Erythroblast (primary cell): ENCODE results near the gene CALML4.
A peak's percentile ranks its signal among the peaks of the same experiment; 100 is the strongest.
"Not testable (repeated sequence)": the region's sequence is repeated elsewhere in the genome, so short reads cannot be mapped to it uniquely, and the experiment has no call there.

Experiments
- DNase-seq, 2 experiments: peaks; one replicate each; lab custom pipeline; 2025; lab: John Stamatoyannopoulos, UW
- GATA1 ChIP-seq: IDR thresholded peaks from 2 replicates; pipeline ENCODE4 v1.6.1; 2011; ENCODE audit warnings: low read depth, mild to moderate bottlenecking, control low read depth, low read length, moderate library complexity
- POLR2A ChIP-seq: IDR thresholded peaks from 2 replicates; pipeline ENCODE4 v1.6.1; 2011; ENCODE audit warnings: mild to moderate bottlenecking, low read length

CALML4 gene

GRCh38 chr15:68204776-68205557 lies at the start of gene CALML4:
Gene CALML4, minus strand, starts transcription at chr15:68205332. Its CDS starts 85 bp downstream, at chr15:68205247.
- DNase-seq, result no peak
- TF ChIP-seq GATA1 (no peak), POLR2A (no peak)

DNA sequence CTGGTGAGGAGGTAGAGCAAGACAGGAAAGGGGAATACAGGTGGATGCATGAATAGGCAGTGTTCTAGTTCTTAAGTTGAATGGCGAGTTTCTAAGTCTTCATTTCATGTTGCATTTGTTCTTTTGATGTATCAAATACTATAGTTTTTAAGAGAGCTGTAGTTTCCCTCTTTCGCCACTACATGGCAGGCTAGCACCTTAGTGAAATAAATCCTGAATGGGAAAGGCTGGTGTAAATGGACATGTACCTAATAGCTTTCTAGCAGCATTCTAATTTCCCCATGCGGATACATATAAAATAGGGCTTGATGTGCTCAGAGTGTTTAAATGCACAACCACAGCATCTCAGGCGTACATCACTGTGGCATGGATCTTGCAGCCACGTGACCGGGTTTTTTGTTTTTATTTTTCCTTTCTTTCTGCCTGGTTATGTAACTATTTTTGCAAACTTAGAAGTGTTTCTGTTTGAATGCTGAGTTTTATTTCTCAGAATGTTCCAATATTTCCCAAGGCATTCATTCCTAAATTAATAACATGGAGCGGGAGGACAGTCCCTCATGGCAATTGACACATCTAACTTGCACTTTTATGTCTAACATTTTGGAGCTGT lies 47.9 kb upstream of the CALML4 start:
- no peak for TF ChIP-seq POLR2A
- no peak for TF ChIP-seq GATA1
- peak; percentile 73 to 75 for DNase-seq

DNA sequence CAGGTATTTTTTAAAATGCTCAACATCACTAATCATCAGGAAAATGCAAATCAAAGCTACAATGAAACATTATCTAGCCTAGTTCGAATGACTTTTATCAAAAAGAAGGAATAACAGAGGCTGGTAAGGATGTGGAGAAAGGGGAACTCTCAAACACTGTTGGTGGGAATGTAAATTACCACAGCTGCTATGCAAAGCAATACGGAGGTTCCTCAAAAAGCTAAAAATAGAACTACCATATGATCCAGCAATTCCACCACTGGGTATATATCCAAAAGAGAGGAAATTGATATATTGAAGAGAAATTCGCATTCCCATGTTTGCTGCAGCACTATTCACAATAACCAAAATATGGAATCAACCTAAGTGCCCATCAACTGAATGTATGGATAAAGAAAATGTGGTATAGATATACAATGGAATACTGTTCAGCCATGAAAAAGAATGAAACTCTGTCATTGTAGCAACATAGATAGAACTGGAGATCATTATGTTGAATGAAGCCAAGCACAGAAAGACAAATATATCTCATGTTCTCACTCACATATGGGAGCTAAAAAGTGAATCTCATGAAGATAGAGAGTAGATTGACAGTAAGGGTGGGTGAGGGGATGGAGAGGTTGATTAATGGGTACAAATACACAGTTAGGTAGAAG lies 44.1 kb upstream of the CALML4 start:
- TF ChIP-seq POLR2A (no peak), GATA1 (no peak)
- no peak for DNase-seq

DNA sequence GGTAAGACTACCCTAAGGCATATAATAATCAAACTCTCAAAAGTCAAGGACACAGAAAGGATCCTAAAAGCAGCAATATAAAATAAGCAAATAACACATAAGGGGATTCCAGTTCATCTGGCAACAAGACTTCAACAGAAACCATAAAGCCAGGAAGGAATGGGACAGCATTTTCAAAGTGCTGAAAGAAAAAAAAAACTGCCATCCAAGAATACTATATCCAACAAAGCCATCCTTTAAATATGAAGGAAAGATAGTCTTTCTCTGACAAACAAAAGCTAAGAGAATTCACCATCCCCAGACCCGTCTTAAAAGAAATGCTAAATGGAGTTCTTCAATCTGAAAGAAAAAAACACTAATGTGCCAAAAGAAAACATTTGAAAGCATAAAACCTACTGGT lies 39.1 kb upstream of the CALML4 start:
- DNase-seq, result no peak
- no peak for TF ChIP-seq POLR2A
- TF ChIP-seq GATA1, result no peak

DNA sequence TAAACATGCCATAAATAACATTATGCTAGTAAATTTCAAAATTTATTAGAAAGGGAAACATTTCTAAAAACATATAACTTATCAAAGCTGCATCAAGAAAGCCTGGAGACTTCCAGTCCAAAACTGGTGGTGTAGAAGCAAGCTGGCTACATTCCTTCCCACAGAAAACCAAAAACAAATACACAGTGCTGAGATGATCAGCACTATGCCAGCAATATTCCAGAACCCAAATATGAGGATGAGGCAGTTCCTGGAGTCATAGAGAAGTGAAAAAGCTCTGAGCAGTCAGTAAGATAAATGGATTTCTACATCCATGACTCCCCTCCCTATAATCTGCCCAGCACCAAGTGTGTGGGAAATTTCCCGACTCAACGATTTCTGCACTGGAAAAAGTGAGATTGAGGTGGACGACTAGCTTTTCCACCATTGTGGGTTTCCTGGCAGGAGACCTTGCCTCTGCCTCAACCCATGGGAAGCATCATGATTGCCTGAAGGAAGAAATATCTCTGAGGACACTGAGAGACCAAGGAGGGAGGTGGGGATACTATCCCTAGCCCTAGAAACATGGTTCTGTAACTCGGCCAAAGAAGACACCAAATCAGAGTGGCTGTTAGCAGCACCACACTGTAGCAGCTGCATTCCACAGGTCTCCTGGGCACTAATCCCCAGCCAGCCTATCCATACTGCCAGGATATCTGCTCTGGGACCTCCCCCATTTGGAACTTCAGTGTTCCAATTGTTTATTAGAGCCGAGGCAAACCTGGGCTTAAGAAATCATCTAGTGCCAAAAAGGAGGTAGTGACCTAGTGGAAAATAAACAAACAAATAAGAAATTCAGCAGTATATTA lies 36.2 kb upstream of the CALML4 start:
- DNase-seq, result no peak
- no peak for TF ChIP-seq POLR2A
- TF ChIP-seq GATA1, result no peak

- TF ChIP-seq POLR2A, result no peak
- no peak for TF ChIP-seq GATA1
- no peak for DNase-seq
Measured at GRCh38 chr15:68239025-68239424, 33.9 kb upstream of the CALML4 start.

DNA sequence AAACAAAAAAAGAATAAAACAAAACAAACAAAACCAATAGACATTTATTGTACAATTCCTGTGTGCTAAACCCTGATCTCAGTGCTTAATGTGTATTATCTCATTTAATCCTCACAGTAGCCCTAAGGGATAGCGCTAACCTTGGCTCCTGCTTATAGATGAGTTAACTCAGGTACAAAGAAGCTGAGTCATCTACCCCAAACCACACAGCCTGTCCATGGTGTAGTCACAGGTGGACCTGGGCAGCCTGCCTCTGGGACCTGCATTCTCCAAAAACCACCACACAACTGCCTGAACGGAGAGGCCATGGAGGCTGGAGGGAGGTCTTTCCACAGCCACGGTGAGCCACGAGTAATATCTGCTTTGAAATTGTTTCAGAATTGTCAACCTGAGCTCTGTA lies 29.9 kb upstream of the CALML4 start:
- no peak for TF ChIP-seq POLR2A
- TF ChIP-seq GATA1, result no peak
- DNase-seq, result no peak

DNA sequence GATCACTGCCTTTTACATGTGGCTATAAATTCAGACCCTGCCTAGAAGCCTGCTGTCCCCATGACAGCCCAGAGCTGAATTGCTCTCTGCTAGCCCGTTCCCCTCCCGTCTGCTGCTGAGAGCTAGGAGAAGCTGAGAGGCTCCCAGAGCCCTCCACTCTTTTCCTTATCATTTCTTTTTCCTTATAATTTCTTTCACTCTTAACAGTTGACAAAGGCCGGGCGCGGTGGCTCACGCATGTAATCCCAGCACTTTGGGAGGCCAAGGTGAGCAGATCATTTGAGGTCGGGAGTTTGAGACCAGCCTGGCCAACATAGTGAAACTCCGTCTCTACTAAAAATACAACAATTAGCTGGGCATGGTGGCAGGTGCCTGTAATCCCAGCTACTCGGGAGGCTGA lies 29.4 kb upstream of the CALML4 start:
- DNase-seq, result not testable (repeated sequence)

DNA sequence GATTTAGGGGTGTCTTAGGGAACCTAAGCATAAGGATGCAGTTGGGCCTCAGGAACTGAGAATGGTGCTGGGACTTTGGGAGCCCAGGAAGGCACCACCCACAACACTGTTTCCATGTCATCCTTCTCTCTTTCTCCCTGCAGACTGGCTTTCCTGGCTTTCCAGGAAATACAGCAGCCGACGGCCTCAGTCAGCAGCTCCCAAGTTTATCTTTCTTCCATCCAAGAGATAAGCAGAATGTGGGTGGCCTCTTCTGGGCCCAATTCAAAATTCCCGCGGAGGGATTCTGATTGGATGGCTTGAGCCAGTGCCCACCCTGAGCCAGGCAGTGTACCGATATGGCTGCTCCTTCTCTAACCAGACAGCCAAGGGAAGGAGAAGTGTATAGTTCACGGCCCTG lies 28.9 kb upstream of the CALML4 start:
- DNase-seq, result peak in 1 of 2 experiments; percentile 17
- TF ChIP-seq POLR2A, result no peak
- no peak for TF ChIP-seq GATA1

DNA sequence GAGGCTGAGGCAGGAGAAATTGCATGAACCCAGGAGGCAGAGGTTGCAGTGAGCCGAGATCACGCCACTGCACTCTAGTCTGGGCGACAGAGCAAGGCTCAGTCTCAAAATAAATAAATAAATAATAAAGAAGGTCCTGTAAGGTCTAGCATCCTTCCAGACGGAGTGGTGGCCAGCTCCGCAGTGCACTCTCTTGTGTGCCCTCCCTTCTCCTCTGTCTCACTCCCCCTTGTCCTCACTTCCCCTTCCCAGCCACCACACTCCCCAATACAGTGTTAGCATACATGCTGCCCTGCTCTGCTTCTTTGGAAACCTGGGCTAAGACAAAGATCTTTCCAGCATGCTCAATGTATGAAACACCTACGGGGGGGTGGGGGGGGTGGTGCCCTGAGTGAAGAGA lies 27.8 kb upstream of the CALML4 start:
- no peak for DNase-seq
- TF ChIP-seq GATA1 (no peak), POLR2A (no peak)

GRCh38 chr15:68232449-68232848 lies 27.3 kb upstream of the CALML4 start:
- no peak for DNase-seq
- TF ChIP-seq GATA1 (no peak), POLR2A (no peak)

DNA sequence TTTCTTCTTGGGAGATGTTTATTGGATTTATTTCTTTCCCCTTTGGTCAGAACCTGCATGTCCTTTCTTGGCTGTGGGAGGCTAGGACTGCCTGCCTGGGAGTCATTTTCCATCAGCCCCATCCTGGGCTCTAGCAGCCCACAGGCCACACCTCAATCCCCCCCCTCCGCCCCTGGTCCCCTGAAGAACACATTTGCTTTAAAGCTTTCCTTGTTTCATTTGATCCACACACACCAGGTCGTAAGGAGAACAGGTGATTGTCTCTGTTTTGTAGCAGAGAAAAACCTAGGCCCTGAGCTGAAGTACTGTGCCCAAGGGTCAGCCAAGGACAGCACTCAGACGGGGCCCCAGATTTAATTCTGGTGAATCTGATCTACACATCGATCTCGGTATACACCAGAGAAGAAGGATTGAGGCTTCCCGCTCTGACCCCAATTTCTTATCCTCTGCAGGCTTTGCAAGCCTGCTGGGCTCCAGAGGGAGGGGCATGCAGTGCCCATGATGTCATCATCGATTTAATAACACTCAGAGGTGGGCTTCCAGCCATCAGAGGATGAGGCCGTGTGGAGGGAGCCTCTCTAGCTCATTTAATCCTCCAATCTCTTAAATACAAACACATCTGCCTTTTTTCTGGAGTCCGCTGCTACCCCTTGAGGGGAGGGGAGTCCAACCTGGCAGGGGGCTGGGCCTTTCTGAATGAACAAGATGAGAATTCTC lies 26.1 kb upstream of the CALML4 start:
- no peak for DNase-seq
- TF ChIP-seq POLR2A (no peak), GATA1 (no peak)
